GM12874 (cell line): ENCODE results near the gene SLC27A1.

Experiments used
- TF ChIP-seq, protein P1 (sequence below): IDR thresholded peaks from 2 replicates; pipeline ENCODE4 v1.5.1; 2011; ENCODE audit warnings: low read depth, mild to moderate bottlenecking, control low read depth, low read length, moderate library complexity; ENCODE audit not compliant: insufficient read depth

SLC27A1 gene

GRCh38 chr19:17512574-17512939 is 42.2 kb downstream of the SLC27A1 start:
- TF ChIP-seq, protein P1, sequence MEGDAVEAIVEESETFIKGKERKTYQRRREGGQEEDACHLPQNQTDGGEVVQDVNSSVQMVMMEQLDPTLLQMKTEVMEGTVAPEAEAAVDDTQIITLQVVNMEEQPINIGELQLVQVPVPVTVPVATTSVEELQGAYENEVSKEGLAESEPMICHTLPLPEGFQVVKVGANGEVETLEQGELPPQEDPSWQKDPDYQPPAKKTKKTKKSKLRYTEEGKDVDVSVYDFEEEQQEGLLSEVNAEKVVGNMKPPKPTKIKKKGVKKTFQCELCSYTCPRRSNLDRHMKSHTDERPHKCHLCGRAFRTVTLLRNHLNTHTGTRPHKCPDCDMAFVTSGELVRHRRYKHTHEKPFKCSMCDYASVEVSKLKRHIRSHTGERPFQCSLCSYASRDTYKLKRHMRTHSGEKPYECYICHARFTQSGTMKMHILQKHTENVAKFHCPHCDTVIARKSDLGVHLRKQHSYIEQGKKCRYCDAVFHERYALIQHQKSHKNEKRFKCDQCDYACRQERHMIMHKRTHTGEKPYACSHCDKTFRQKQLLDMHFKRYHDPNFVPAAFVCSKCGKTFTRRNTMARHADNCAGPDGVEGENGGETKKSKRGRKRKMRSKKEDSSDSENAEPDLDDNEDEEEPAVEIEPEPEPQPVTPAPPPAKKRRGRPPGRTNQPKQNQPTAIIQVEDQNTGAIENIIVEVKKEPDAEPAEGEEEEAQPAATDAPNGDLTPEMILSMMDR: no peak

DNA sequence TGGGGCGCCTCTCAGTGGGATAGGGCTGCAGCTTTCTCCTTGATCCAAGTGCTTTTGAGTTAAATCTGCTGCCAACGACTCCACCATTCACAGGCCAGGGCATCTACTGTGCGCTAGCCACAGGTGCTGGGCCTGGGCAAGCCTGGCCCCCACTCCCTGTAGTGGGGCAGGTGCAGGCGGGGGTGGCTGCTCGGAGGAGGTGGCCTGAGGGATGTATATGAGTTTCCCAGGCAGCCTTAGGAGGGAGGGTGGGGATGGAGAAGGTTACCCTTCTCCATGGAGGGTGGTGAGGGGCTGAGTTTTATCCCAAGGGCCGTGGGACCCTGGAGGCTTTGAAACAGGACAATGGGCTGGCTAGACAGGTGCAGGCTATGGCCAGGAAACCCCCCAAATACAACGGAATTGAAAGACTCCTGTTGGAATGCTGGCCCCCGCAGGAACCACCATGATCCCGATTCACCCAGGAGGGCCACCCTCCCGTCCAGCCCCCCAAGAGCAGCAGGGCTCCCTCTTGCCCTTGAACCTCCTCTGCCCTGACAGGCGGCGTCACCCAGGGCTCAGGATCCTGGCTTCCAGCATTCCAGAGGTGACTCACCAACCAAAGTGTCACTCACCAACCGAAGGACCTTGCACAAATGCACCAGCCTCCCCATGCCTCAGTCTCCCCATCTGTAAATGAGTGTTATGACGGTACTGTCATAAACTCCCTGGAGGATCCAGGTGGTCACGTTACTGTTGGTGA is 45.3 kb downstream of the SLC27A1 start:
- TF ChIP-seq, protein P1: no peak

DNA sequence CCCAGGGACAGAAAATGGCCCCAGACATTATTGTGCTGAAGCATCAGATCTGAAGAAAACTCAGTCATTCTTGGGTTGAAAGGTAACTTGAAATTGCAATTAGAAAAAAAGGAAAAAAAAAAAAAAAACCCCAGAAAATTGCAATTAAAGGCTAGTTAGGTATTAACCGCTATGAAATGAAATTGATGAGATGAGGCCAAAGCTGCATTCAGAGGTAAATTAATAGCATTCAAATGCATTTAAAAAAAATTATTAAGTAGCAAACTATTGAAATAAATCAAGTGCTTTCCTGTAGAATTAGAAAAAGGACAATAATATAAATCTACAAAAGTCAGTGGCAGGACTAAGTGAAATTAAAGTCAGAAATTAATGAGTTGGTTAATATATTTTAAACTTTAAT is 47.6 kb downstream of the SLC27A1 start:
- TF ChIP-seq, protein P1: no peak

DNA sequence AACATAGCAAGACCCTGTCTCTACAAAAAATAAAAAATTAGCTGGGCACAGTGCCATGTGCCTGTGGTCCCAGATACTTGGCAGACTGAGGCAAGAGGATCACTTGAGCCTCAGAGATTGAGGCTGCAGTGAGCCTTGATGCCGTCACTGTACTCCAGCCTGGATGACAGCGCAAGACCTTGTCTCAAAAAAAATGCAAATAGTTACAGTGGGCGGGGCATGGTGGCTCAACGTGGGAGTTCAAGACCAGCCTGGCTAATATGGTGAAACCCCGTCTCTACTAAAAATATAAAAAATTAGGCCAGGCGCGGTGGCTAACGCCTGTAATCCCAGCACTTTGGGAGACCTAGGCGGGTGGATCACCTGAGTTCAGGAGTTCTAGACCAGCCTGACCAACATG is 49.6 kb downstream of the SLC27A1 start:
- TF ChIP-seq, protein P1: no peak

DNA sequence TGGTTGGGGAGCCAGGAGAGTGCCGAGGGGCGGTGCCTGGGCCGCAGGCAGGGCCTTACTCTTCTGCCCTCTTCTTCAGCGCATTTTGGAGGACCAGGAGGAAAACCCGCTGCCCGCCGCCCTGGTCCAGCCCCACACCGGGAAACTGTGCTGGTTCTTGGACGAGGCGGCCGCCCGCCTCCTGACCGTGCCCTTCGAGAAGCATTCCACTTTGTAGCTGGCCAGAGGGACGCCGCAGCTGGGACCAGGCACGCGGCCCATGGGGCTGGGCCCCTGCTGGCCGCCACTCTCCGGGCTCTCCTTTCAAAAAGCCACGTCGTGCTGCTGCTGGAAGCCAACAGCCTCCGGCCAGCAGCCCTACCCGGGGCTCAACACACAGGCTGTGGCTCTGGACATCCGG is 50.5 kb downstream of the SLC27A1 start:
- TF ChIP-seq, protein P1: no peak

DNA sequence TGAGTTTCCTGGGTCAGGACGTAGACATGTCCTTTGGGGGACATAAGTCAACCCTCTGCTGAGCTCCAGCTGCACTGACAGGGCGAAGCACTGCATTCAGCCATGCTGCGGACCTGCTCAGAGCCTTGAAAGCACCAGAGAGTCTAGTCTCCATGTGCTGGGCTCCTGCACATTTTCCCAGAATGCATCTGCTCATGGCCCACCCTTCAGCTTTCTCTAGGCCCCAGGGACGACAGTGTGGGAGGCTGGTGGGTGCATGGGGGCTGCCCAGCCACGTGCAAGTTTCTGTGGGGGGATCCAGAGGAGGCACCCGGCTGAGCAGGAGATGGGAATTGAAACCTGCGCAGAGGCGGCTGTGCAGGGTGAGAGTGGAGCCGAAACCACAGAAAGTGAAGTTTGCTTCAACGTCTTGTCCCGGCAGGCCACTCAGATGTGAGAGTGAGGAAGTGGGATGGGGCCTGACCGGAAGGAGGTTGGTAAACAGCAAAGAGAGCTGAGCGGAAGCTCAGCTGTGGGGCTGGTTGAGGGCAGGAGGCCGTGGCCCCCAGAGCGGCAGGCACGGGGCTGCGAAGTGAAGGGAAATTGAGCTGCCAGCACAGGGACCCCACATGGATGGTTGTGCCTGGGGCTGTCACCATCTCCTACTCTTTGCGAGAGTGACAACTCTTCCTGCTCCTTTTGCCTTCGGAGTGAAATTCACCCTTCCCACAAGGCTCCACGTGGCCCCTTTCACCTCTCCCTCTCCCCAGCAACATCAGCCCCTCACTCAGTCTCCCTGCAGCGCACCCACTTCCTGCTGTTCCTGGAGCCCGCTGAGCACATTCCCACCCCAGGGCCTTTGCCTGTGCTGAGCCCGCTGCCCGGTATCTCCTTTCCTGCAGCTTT is 52.9 kb downstream of the SLC27A1 start:
- TF ChIP-seq, protein P1: no peak

DNA sequence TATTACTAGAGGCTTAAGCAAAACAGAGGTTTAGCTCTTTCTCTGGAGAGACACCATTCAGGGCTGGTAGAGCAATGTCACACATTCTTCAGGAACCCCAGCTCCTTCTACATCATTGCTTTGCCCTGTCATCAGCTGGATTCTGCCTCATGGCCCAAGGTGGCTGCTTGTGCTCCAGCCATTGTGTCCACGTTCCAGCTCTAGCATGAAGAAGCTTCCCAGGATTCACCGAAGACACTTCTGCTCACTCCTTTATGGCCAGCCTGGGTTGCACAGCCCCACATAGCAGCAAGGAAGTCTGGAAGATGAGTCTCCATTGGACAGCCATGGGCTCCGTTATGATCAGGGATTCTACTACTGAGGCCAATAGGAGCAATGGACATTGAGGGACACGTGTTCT is 54.3 kb downstream of the SLC27A1 start:
- TF ChIP-seq, protein P1: no peak
